ENCODE results near the gene GZF1.
A peak's percentile ranks its signal among the peaks of the same experiment; 100 is the strongest.
"Not testable (repeated sequence)": the region's sequence is repeated elsewhere in the genome, so short reads cannot be mapped to it uniquely, and the experiment has no call there.

GZF1 gene

DNA sequence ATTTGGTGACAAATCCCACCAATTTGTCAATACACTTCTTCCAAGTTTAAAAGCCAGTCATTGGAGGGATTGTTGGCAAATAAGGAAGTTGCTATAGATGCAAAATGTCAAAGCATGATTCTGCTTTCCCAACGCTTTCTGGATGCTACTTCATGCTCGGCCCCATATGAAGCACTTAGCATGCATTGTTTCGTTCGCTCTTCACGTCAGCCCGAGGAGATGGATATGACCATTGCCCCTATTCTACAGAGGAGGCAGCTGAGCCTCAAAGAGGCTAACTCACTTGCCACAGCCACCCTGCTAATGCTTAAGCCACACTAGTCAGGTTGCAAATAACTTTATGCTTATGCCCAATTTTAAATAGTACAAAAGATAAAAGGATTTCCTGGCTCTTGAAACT lies 14.2 kb upstream of the GZF1 start:
- no peak for DNase-seq

DNA sequence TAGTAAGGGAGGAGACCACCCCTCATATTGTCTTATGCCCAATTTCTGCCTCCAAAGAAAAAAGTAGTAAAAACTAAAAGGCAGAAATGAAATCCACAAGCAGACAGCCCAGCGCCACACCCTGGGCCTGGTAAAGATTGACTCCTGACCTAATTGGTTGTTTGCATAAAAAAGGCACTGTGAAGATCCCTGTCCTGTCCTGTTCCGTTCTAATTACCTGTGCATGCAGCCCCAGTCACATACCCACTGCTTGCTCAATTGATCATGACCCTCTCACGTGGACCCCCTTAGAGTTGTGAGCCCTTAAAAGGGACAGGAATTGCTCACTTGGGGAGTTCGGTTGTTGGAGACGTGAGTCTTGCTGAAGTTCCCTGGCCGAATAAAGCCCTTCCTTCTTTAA lies 13.5 kb upstream of the GZF1 start:
- not testable (repeated sequence) for DNase-seq

DNA sequence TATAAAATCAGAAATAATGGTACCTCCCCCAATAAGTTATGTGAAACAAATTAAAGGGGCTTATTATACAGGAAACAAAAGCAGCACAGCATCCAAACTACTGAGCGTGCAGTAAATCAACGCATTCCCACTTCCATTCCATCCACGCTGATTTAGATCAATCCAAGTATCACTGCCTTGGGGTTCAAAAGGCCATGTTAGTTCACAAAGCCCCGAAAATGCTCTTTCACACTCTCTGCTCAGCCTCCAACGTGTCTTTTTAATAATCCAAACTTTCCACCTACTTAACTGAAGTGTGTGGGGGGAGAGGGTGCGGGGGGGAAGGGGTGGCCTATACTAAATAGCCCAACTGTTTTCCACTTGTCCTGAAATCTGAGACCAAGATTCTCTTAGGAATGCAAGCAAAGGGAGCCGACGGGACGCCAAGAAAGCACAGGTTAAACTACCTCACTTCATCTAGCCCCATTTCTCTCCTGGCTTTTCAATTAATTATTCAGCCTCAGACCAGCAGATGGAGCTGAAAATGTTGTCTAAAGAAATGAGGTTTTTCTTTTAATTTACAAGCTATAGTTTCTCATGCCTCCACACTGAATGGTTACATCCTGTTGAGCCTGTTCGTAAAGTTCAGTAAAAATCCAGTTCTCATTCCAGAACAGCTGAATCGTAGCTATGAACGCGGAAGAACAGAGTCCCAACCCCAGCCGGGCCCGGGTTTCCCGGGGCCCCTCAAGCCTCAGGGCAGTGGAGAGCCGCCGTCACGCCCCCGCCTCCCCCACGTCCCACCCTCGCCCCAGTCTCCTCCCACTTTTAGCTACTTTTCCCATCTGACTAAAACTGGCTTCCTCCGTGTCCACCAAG lies 12.4 kb upstream of the GZF1 start:
- peak; percentile 28 for DNase-seq

DNA sequence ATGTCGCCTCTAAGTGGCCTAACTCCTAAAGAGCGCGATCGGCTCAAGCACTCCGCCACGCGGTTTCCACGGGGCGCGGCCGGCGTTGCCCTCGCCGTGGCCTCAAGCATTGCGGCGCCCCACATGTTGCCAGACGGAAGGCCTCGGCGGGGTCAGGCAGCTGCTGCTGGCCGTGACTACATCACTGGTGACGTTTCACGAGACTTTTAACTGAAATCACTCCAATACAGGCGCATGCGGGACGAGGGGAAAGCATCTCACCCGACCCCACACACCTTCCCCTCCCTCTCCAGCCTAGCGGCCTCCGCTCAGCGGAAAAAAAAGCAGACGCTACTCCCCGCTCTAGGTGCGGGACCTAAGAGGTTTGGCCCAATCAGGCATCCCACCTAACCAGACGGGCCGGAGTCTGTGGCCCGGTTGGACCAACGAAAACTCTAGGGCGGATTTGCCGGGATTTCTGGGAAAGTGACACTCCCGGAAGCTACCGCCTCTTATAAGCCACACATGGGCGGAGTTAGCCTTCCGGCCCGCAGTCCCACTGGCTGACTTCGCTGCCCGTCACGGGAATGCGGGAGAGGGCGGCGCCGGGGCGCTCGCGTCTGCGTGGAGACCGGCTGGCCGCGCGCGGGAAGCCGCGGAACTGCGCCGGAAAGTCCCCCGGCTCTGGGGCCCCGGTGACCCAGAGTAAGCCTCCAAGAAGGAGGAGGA lies 11.6 kb upstream of the GZF1 start, which contains the start of gene NXT1:
Gene NXT1, plus strand, starts transcription at position 596 of the 708 bp plus-strand sequence. CDS start 3,251 bp downstream, outside the sequence.
- peak; percentile 85 for DNase-seq

DNA sequence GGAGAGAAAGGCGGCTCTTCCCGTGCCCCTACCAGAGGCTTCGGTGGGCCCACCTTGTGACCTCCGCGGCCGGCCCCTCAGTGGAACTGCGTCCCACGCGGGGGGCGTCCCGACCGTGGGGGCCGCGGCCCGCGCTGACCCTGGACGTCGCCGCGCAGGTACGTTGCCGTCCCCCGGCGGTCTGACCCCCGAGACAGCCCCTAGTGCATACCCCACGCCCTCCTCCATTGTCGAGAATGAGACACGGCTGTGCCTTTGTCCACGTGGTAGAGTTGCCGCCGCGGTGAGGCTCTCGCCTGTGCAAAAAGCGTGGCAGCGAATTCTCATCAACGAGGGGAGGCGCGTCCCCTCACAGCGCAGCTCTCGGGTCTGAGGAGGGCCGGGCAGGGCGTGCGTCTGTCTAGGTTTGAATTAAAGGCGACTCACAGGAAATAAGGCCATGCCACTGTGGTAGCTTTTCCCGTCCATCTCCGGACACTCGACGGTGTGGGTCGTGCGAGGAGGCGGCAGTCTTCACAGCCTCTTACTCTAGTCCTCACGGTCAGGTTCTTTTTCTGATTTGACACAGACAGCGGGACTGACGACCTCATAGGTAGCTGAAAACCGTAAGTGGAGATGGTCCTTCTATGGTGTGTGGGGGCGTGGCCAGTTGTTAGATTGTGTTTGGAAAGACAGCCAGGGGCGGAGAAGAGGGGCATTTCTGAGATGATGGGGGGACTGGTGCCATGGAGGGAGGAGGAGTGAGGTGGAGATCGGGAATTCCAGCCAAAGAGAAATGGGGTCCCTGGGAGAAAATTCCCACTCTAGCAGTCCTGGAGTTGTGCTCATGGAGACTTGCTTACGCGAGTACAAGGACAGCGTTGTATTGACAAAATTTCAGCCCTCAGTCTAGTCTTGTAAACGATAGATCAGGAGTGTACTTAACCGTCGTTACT lies 10.8 kb upstream of the GZF1 start:
- DNase-seq: peak; percentile 23

DNA sequence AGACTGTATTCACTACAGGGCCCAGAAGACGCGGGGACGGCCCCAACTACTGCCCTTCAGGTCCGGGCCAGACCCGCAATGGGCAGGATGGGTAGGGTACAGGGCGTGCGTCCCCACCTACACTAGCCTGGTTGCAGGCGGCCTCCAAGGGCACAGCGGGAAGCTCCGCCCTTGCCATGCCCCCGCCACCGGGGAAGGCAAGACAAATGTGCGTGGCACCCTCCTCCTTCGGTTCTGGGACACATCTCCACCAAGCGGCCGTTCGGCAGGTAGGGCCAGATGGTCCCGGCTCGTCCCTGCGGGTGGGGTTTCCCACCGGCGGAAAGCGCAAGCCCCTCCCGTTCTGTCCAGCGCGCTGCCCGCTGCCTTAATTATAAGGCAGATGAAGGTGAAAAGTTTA lies 5.8 kb upstream of the GZF1 start:
- no peak for DNase-seq

DNA sequence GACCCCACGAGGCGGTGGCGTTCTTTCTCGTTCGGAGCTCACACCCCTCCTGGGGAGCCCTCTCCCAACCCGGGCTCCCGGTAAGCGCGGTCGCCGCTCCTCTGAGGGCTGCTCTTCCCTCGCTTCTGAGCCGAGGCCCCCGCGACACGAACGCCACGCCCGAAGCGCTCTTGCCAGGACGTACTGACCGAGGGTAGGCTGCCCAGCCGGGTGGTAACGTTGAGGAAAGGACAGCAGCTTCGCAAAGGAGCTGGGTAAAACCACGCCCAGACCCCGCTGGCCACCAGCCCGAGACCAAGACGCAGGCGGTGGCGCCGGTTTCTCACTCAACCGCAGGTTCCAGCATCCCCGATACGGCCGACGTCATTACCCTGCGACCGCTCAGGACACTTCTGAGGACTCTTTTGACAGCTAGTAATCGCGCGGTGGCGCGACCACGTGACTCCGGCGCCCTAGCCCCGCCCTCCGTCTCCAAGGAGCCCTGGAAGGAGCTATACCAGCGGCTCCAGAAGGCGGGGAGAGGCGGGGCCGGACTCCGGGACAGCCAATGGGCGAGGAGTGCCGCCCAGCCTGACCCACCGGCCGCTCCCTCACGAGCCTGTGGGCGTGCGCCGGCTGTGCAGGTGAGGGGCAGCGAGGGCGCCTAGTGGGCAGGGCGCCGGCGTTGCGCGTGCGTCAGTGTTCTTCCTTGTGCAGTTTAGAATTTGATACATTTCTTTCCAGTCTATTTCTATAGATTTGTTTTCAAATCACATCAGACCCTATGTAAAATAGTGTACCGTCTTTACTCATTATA lies 4.0 kb upstream of the GZF1 start:
- DNase-seq: peak; percentile 94

DNA sequence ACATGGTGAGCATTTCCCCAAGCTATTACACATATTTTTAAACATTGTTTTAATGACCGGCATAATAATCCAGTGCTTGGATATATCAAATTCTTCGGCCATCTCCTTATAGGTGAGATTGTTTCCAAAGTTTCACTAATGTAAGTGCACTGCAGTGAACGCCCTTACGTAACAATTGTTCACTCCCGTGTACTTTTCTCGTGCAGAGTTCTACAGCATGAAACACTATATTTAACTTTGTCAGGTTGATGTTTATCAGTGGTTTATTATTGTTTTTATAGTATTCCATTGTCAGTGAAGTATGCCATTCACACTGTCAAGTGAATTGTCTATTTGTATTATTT lies 3.4 kb upstream of the GZF1 start:
- no peak for DNase-seq

DNA sequence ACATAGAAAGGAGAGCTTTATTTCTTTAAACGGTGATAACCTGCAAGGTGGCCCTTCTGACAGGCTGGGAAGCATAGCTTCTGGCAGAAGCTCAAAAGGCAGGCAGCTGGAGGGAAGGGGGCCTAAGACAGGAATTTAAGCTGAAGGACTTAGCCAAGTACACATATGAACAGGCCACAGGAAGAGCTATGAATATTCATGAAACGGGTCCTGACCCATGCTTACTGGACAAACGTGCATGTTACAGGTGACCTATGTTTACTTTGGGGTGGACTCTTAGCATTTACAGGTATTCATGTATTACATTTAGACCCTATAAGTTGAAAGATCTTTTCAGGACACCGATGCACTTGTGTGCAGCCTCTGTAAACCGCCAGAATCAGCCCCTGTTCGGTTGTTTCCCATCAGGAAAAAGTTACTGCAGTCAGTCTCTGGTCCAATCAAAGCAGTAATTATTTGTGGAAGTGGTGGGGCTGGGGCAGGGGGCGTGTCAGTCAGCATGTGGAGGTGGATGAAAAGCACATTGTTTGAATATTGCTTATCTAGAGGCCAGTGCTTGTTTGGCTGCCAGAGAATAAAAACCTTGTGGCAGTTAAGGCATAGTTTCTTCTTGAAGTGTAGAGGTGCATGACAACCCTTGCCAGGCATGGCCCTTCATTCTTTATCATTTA lies 2.9 kb upstream of the GZF1 start:
- DNase-seq: no peak

DNA sequence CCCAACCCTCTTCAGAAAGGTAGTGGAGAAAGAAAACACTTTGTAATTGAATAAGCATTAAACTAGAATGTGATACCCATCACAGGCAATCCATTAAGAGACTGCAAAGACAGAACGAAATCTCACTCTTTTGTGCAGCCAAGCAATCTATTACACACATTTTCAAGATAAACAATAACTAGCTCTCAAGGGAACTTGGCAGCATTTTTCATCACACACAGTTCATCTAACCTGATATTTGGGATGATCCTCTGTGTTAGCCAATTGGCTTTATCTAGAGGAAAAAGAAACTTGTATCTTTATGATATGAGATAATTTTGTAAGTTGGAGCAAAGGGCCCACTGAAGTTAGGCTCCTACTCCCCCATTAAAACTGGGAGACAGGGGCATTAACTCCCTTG lies 1.5 kb upstream of the GZF1 start:
- DNase-seq: peak; percentile 1

DNA sequence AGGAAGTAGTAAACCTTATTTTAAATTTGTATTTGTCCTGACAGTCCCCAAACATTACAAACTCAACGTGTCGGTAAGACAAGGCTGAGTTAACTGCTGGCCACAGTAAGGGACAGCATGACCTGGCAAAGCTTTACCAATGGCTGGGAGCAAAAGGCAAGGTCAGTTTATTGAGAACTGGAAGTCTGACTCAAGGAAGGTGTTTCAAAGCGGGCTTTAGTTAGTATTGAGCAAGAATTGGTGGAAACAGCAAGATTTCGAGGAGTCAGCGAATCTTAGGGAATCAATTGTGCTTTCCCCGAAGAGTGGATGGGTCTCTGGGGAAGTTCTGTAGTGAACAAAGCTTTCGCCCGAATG lies 885 bp upstream of the GZF1 start:
- no peak for DNase-seq

DNA sequence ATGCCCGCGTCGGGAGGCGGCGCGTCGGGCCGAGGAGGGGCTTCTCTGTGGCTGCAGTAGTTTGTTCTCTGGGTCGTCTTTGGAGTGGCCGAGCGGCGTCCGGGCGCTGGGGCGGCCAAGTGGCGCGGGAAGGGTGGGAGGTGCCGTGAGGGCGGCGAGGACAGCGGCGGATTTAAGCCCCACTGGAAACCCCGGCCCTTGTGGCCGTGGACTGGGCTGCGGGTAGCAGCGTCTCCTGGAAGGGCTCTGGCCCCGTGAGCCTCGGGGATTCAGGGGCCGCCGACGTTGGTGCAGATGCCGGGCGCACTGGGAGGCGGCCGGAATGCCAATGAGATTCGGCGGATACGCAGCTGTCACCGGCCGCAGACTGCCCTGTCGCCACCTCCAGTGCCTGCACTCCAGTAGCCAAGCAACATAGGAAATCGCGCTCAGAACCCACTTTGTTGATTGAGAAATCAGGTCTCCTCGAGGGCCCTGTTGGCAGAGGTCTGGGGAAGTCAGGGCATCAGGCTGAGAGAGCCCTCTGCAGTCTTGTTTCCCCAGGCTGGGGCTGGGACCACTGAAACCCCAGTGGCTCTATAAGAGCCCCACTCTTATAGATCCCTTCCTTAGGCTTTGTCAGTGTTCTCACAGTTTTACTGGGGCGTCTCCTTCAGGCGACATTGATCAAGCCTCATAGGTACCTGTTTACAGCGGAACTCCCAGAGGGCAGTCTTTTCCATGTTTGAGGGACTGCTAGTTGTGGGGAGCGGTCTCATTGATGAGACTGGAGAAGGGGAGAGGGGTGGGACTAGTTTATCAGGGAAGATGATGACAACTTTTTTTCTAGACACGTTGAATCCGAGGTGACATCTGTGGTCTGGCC lies 642 bp downstream of the GZF1 start:
- DNase-seq: peak; percentile 11

DNA sequence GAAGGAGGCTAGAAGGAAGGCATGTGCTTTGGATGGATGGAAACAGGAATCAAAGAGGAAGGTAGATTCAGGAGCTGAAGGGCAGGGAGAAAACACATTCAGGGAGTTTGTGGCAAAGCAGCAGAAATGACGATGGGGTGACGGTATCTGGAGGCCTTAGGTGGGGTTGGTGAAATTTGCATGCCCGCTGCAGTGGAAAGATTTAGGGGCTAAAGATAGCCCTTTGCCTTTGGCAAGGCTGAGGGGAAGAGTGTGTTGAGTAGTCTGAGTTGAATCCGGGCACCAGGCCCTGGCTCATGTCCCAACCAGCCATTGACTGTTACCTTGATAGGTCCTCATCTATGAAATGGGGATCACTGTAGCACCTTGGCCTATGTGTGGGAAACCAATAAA lies 1.3 kb downstream of the GZF1 start:
- no peak for DNase-seq

DNA sequence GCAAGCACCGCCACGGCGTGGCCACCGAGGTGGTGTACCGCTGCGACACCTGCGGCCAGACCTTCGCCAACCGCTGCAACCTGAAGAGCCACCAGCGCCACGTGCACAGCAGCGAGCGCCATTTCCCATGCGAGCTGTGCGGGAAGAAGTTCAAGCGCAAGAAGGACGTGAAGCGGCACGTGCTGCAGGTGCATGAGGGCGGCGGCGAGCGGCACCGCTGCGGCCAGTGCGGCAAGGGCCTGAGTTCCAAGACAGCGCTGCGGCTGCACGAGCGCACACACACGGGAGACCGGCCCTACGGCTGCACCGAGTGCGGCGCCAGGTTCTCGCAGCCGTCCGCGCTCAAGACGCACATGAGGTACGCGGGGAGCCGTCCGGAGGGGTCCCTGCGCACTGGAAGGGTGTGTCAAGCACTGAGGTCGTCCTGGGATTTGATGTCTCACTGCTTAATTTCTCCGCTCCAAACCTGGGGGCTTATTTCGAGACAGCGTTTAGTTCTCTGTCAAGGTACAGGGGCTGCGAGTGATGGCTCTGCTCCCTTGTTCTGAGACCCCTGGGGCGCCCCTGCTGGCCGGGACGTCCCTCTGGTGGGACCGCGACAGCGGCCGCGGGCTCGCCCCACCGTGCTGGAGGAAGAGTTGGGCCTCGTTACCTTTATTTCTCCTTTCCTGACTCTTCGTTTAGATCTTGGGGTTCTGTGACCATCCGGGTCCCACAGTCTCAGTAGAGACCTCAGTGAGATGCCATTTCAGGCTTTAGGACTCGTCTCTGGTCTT lies 3.6 kb downstream of the GZF1 start:
- no peak for DNase-seq

DNA sequence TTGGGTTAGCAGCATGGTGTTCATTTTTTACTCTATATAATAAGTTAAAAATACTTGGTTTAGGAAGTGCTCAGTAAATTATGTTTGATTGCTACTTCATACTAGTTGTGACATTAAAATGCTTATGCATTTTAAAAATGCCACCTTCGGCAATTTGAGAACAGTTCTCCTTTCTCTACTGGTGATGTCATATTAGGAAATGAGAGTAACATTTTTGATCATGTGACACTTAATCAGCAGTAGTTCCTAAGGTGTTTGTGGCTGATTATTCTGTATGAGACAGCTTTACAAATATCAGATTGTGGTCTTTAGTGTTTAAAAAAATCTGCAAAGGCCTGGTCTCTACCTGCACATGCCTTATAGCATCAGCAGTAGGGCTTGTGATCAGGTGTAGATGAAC lies 4.4 kb downstream of the GZF1 start:
- DNase-seq: peak; percentile 0

DNA sequence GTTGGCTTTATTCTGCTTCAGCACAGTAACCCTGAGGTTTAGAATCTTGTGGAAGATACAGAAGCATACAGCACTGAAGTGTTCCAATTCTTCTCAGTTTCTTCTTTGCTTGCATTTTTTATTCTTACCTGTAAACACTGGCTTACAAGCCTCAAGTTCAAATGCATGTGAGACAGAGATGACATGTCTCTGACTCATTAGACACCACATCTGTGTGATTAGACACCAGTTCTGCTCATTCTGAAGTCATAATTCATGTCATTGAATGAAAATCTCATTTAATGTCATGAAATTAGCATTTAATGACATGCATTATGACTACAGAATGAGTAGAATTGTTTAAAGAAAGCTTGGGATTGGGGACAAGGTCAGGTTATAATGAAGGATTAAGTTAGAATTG lies 5.8 kb downstream of the GZF1 start:
- DNase-seq: no peak

DNA sequence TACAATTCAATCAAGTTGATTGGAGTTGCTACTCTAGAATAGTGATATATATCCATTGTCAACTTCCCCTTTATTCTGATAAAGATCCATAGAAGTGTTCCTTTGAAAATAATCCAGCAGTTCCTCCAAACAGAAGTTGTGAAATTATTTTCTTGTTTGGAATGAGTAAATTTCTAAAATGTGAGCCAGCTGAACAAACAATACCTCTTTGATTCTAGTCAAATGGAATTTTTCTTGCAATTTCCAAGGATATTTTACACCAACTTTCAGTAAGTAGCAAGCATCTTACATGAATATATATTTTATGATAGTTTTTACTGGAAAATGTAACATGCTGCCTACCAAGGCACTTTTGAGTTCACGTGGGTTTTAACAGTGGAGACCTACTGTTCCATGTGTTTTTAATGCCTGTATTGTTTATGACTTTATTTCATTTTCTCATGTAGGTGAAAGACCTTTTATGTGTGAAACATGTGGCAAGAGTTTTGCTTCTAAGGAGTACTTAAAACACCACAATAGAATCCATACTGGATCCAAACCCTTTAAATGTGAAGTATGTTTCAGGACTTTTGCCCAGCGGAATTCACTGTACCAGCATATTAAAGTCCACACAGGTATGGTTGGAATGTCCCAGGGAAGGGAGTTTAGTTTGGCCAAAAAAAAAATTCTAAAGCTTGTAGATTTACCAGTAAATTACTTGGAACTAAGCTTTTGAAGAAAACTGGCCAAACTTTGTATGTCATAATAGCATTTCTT lies 6.5 kb downstream of the GZF1 start:
- DNase-seq: no peak

DNA sequence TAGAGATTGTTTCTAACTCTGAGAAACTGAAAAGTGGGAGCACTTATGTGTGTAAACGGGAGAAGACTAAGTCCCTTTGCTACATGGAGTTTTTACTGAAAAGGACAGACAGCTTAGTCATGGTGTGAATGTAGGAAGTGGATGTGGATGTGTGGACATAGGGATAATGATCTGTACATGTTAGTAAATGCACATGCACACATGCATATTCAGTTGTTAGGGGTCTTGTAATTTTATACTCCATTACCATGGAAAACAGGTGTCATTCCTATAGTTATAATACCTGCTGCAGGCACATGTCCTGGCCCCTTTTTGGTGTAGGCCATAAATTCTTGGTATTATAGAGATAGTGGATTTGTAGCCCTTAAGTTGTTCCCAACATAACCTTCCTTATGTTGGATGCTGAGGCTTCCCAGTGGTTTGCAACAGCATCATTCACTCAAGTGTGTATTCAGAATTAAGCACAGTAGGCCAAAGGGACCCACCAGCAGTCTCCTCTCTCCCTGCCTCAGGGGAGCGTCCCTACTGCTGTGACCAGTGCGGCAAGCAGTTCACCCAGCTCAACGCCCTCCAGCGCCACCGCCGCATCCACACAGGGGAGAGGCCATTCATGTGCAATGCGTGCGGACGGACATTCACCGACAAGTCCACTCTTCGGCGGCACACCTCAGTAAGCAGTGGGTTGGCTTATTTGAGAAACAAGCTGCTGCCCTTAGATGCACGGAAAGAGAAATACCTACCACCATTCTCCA lies 7.3 kb downstream of the GZF1 start:
- DNase-seq: no peak

DNA sequence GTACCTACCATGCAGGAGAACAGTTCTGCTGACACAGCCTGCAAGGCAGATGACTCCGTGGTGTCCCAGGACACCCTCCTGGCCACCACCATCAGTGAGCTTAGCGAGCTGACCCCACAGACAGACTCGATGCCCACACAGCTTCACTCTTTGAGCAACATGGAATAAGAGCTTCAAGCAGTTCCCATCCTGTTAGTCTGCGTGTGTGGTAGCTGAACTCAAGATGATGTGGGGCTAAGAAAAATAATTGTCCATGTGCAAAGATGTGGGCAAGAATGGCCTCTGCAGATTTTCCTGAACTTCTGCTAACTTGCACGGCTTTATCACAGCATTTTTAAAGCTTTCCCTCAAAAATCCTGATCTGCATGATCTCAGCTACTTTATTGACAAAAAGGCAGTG lies 8.3 kb downstream of the GZF1 start:
- DNase-seq: no peak

Data from DMS79 treated with DMSO at 0.1 percent for 48 hours (cell line).